ENCODE results near the gene MYO1A.
"Not testable (repeated sequence)": the region's sequence is repeated elsewhere in the genome, so short reads cannot be mapped to it uniquely, and the experiment has no call there.

The MYO1A gene

GRCh38 chr12:57087691-57088353 lies 37.9 kb upstream of the MYO1A start:
- DNase-seq (ENCODE audit: low read depth, low spot score): peak; percentile 78

GRCh38 chr12:57087010-57087690 lies 37.2 kb upstream of the MYO1A start:
- DNase-seq (ENCODE audit: low read depth, low spot score): no peak
- H3K27ac ChIP-seq: peak overlapping the region; percentile 99

More at GRCh38 chr12:57087691-57088353, 37.9 kb upstream of the MYO1A start:
- peak overlapping the region; percentile 99 for H3K27ac ChIP-seq

- no peak for DNase-seq (ENCODE audit: low read depth, low spot score)
- H3K27ac ChIP-seq: peak overlapping the region; percentile 99
These were observed 36.6 kb upstream of the MYO1A start for GRCh38 chr12:57086493-57087009.

- H3K27ac ChIP-seq: peak overlapping the region; percentile 99
- DNase-seq (ENCODE audit: low read depth, low spot score): no peak
These were observed 36.1 kb upstream of the MYO1A start for GRCh38 chr12:57085999-57086492.

GRCh38 chr12:57080855-57081254 lies 30.9 kb upstream of the MYO1A start:
- no peak for DNase-seq (ENCODE audit: low read depth, low spot score)
- H3K27ac ChIP-seq: no peak overlapping the region

GRCh38 chr12:57079821-57080220 lies 29.9 kb upstream of the MYO1A start:
- no peak overlapping the region for H3K27ac ChIP-seq
- no peak for DNase-seq (ENCODE audit: low read depth, low spot score)

- peak; percentile 100 for DNase-seq (ENCODE audit: low read depth, low spot score)
- H3K27ac ChIP-seq: peak within 1 kb of the TSS; percentile 56
These were observed 28.8 kb upstream of the MYO1A start, which contains the start of gene NEMP1 for GRCh38 chr12:57078519-57079404. Gene NEMP1, minus strand, starts transcription at chr12:57078791. Its CDS starts 46 bp downstream, at chr12:57078745.

GRCh38 chr12:57073566-57074450 lies 23.9 kb upstream of the MYO1A start:
- not testable (repeated sequence) for DNase-seq (ENCODE audit: low read depth, low spot score); H3K27ac ChIP-seq

- no peak for DNase-seq (ENCODE audit: low read depth, low spot score)
- H3K27ac ChIP-seq: no peak overlapping the region
These were observed 22.7 kb upstream of the MYO1A start for GRCh38 chr12:57072661-57073060.

GRCh38 chr12:57069523-57069922 lies 19.6 kb upstream of the MYO1A start:
- no peak for DNase-seq (ENCODE audit: low read depth, low spot score)
- H3K27ac ChIP-seq: no peak overlapping the region

GRCh38 chr12:57066245-57066644 lies 16.3 kb upstream of the MYO1A start:
- no peak overlapping the region for H3K27ac ChIP-seq
- DNase-seq (ENCODE audit: low read depth, low spot score): no peak

GRCh38 chr12:57063991-57064685 lies 14.2 kb upstream of the MYO1A start:
- DNase-seq (ENCODE audit: low read depth, low spot score): no peak
- H3K27ac ChIP-seq: no peak overlapping the region

GRCh38 chr12:57058454-57058853 lies 8.5 kb upstream of the MYO1A start:
- no peak for DNase-seq (ENCODE audit: low read depth, low spot score)
- H3K27ac ChIP-seq: no peak overlapping the region

GRCh38 chr12:57057067-57057751 lies 7.3 kb upstream of the MYO1A start:
- no peak overlapping the region for H3K27ac ChIP-seq

GRCh38 chr12:57055824-57056223 lies 5.9 kb upstream of the MYO1A start:
- H3K27ac ChIP-seq: no peak overlapping the region
- DNase-seq (ENCODE audit: low read depth, low spot score): no peak

More at GRCh38 chr12:57057067-57057751, 7.3 kb upstream of the MYO1A start:
- no peak for DNase-seq (ENCODE audit: low read depth, low spot score)

- DNase-seq (ENCODE audit: low read depth, low spot score); H3K27ac ChIP-seq: not testable (repeated sequence)
These were observed 4.0 kb upstream of the MYO1A start for GRCh38 chr12:57053901-57054300.

GRCh38 chr12:57053146-57053545 lies 3.2 kb upstream of the MYO1A start:
- not testable (repeated sequence) for H3K27ac ChIP-seq

GRCh38 chr12:57051011-57051410 lies 1.1 kb upstream of the MYO1A start:
- no peak for DNase-seq (ENCODE audit: low read depth, low spot score)
- no peak overlapping the region for H3K27ac ChIP-seq

More at GRCh38 chr12:57053146-57053545, 3.2 kb upstream of the MYO1A start:
- not testable (repeated sequence) for DNase-seq (ENCODE audit: low read depth, low spot score)

Data from epithelial cell of prostate (primary cell).